HPDE6-E6E7 (cell line): Measurements from ENCODE around the gene H6PD.

Experiments used
- DNase-seq: peaks from one replicate; pipeline ENCODE4 v3.0.0; 2011; ENCODE audit warnings: missing footprints; ENCODE audit errors: extremely low spot score

The H6PD gene

DNA sequence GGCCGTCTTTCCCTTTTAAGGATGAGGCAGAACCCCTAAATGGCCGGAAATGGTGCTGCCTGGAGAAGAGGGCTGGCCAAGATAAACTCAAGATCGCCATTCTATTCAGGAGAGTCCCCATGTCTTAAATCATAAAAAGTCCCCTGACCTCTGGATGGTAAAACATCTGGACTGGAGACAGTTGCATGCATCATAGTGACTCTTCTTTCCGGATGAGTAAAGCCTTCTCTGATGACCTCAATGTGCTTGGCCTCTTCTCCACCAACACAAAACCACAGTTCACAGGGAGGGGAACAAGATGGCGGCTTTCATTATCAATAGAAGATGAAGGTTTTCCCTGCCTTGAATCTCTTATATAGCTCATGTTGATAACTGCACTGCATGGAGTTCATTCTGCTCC lies 27.5 kb upstream of the H6PD start:
- DNase-seq, result no peak

DNA sequence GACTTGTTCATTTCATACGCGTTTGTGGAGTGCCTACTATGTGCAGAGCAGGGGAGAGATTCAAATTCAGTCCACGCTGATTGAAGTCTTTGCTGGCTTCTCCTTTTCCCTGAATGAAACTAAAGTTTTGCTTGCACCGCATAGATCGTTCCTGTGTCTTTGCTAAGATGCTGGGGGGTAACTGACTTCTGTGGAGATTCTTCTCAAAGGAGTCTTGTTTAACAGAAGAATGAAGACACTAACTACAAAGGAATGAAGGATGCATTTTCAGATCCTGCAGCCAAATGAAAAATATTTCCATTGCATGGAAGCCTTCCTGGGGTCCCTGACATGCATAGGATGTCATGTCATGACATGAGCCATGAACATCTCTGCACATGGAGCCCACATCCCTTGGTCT lies 26.9 kb upstream of the H6PD start:
- DNase-seq, result no peak

GRCh38 chr1:9211291-9211811 lies 23.2 kb upstream of the H6PD start:
- no peak for DNase-seq

DNA sequence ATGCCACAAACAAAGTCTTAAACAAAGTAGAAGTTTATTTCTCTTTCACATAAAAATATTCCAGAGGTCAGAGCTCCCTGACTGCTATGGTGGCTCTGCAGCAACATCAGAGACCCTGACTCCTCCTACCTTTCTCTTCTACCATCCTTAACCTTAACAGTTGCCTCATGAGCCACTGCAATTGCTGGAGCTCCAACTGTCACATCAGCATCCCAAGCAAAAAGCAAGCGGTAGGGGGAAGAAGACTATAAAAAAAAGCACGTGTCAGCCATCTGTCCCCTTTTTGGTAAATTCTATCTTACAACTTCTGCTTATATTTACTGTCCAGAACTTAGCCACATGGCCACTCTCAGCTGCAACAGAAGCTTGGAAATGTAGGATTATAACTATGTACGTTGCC lies 21.8 kb upstream of the H6PD start:
- no peak for DNase-seq

GRCh38 chr1:9213956-9214355 lies 20.6 kb upstream of the H6PD start:
- no peak for DNase-seq

DNA sequence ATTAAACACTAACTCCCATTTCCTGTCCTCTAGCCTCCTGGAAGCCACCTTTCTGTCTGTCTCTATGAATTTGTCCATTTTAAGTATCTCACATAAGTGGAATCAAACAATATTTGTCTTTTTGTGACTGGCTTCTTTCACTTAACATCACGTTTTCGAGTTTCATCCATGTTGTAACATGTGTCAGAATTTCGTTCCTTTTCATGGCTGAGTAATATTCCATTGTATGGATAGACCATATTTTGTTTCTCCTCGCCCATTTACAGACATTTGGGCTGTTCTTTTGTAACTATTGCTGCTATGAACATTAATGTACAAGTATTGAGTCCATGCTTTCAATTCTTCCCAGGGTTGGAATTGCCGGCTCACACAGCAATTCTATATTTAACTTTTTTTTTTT lies 15.7 kb upstream of the H6PD start:
- no peak for DNase-seq

- DNase-seq, result no peak
Observed at GRCh38 chr1:9222846-9223625, 11.5 kb upstream of the H6PD start.

- DNase-seq, result no peak
Observed at GRCh38 chr1:9224664-9225410, 9.7 kb upstream of the H6PD start.

DNA sequence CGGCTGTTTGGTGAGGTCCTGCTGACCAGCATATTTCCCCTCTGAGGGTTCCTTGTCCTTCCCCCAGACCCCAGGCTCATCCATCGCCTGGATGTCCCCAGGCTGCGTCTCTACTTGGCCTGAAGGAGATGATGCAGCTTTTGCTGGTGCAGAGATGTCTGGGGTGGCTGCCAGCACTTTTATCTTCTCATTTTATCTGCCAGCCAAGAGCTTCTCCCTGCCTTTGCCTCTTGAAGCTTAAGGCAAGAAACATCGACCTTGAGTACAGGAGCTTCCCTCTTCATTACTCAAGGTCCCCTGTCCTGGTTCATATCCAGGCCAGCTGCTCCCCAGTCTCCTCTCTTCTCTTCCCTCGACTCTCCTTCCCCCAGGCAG lies 9.2 kb upstream of the H6PD start:
- no peak for DNase-seq

DNA sequence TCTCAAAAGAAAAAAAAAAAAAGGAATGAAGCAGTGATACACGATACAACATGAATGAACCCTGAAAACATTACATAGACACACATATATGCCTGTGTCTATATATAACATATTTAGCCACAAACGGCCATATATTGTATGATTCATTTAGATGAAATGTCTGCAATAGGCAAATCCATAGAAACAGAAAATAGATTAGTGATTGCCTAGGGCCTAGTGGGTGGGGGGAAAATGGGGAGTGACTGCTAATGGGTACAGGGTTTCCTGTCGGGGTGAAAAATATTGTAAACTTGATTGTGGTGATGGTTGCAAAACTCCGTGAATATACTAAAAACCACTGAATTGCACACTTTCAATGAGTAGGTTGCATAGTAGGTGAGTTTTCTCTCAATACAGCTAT lies 6.0 kb upstream of the H6PD start:
- DNase-seq, result no peak

- no peak for DNase-seq
Observed at GRCh38 chr1:9229549-9229948, 5.0 kb upstream of the H6PD start.

DNA sequence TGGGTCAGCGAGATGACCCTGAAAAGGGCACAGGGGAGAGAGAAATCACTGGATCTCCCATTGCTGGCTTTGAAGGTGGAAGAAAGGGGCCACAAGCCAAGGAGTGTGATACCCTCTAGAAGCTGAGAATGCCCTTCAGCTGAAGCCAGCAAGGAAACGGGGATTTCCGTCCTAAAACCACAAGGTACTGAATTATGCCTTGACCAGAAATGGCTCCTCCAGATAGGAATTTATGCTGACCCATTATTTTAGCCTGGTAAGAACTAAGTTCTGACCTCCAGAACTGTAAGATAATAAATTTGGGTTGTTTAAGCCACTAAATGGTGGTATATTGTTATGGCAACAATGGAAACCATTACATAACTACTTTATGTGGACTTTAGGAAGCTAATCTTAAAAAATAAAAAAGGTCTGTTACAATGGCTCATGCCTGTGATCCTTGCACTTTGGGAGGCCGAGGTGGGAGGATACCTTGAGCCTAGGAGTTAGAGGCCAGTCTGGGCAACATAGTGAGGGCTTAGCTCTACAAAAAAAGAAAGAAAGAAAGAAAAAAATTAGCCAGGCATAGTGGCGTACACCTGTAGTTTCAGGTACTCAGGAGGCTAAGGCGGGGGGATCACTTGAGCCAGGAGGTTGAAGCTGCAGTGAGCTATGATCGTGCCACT lies 3.6 kb upstream of the H6PD start:
- DNase-seq, result no peak

- peak; percentile 54 for DNase-seq
Observed at GRCh38 chr1:9231648-9232332, 2.8 kb upstream of the H6PD start.

- DNase-seq, result no peak
Observed at GRCh38 chr1:9233241-9233941, 1.2 kb upstream of the H6PD start.

- DNase-seq, result no peak
Observed at GRCh38 chr1:9233942-9234222, 692 bp upstream of the H6PD start.

- peak; percentile 43 for DNase-seq
Observed at GRCh38 chr1:9235096-9235459, 504 bp downstream of the H6PD start.

DNA sequence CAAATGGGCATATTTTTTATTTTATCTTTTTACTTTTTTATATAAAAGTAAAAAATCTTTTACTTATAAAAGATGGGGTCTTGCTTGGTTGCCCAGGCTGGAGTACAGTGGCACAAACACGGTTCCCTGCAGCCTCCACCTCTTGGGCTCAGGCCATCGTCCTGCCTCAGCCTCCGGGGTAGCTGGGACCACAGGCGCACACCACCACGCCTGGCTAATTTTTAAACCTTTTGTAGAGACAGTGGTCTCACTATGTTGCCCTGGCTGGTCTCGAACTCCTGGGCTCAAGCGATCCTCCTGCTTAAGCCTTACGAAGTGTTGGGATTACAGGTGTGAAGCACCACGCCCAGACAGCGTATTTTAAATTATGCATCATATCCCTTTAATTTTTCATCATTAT lies 986 bp downstream of the H6PD start:
- no peak for DNase-seq

DNA sequence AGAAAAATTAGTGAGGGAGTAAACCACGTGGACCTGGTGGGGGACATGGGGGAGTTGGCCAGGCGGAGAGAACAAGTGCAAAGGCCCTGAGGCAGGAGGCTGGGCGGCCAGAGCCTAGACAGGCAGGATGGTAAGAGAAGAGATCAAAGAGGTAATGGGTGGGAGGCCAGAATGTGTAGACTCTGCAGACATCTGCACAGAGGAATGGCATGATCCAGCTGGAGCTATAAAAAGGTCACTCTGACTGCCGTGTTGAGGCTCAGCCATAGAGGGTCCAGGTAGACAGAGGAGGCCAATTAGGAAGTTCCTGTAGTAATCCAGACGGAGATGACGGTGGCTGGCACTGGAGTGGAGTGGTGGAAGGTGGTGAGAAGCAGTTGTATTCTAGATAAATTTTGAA lies 3.6 kb downstream of the H6PD start:
- DNase-seq, result no peak

- no peak for DNase-seq
Observed at GRCh38 chr1:9238550-9238949, 4.0 kb downstream of the H6PD start.

DNA sequence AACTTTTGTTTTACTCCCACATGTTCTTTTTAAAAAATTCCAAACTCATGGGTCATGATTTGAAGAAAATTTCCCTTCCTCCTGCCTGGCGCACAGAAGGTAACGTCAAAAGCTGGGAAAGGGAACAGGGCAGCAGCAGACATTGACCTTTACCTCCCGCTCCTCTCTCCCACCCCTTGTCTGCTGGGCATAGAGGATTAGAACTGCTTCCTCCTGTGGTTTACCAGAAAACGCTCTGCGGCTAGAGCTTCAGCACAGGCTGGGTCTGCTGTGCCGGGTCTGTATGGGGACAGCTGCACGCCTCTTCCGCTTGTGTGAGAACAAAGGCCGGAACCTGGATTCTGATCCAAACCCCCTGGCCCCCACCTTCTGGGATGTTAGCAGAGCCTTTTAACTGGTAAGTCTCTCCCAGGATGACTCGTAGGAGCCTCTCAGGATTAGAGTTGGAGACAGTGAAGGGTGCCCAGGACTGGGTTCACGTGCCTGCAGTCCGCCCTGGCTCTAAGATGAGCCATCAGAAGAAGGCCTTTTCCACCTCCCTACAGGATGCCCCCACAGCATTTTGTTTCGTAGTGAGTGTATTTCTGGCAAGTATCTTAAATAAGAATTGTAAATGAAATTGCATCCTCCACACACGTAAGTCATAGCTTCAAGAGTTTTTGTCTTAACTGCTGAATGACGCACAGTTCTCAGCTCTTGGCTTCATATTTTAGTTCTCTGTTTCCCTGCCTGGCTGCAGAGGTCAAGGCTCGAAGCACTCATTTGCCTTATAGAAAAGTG lies 5.2 kb downstream of the H6PD start:
- DNase-seq, result no peak
